Epithelial cell of esophagus (primary cell): ENCODE results near the gene ARHGEF1.

Experiments
- DNase-seq: peaks from one replicate; pipeline ENCODE4 v3.0.0; 2010; ENCODE audit warnings: low read depth
- H3K4me3 ChIP-seq: 2 replicates; pipeline ENCODE4 v1.5.1; 2011; ENCODE audit warnings: mild to moderate bottlenecking, low read length, control low read depth
- TF ChIP-seq, protein P1 (sequence below): IDR thresholded peaks from 2 replicates; pipeline ENCODE4 v1.5.1; 2011; ENCODE audit warnings: low read depth, mild to moderate bottlenecking, low read length, control low read depth, inconsistent platforms; ENCODE audit not compliant: insufficient read depth; ENCODE audit errors: missing control alignments

The ARHGEF1 gene

DNA sequence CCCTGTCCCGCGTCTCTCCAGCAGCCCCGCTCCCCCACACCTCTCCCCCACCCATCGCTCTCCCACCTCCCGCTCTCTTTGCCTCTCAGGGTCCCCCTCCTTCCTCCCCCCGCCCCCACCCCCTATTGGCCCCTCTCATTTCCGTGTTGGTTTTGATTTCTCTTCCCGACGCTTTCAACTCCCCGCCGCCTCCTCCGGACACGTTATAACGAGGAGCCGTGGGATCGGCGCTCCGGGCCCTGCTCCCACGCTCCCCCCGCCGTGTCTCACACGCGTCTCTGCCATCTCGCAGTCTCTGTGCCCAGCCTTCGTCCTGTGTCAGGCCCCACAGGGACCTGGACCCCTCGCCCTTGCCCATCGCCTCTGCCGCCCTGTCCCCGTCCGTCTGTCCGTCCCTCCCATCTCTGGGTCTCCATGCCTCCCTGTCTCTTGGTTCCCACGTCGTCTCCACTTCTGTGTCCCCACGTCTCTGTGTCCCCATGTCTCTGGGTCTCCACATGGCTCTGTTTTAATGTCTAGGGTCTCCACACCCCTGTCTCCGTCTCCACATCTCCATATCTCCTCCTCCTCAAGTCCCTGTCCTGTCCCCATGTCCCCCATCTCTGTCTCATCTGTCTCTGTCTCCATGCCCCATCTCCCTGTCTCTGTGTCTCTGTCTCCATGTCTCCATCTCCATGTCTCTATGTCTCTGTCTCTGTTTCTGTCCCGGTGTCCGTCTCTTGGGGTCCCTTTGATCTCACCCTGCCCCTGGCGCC, 32.2 kb downstream of the ARHGEF1 start:
- TF ChIP-seq, protein P1, sequence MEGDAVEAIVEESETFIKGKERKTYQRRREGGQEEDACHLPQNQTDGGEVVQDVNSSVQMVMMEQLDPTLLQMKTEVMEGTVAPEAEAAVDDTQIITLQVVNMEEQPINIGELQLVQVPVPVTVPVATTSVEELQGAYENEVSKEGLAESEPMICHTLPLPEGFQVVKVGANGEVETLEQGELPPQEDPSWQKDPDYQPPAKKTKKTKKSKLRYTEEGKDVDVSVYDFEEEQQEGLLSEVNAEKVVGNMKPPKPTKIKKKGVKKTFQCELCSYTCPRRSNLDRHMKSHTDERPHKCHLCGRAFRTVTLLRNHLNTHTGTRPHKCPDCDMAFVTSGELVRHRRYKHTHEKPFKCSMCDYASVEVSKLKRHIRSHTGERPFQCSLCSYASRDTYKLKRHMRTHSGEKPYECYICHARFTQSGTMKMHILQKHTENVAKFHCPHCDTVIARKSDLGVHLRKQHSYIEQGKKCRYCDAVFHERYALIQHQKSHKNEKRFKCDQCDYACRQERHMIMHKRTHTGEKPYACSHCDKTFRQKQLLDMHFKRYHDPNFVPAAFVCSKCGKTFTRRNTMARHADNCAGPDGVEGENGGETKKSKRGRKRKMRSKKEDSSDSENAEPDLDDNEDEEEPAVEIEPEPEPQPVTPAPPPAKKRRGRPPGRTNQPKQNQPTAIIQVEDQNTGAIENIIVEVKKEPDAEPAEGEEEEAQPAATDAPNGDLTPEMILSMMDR = no peak
- no peak for DNase-seq
- H3K4me3 ChIP-seq = no peak overlapping the region

DNA sequence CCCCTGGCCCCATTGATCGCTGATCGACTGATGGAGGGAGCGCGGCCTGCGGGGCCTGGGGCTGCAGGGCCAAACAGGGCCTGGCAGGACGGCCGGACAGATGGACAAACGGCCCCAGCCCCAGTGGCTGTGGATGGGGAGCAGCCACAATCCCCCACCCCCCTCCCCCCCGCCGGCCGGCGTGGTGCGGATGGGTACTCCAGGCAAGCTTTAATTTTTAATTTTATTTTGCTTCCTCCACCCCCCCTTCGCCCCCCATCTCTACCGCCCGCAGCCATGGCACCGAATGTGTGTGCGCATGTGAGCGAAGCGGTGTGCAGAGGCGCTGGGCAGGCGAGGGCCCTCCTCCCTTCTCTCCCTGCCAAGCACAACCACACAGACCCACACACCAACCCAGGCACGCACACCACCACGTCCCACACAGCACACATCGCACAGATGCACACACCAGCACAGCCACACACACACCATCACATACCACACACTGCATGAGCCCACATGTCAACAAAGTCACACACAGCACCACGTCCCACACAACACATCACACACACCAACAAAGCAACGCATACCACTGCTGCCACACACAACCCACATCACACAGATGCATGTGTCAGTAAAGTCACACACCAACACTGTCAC, 32.9 kb downstream of the ARHGEF1 start:
- no peak for DNase-seq
- TF ChIP-seq, protein P1 = no peak
- H3K4me3 ChIP-seq = no peak overlapping the region

DNA sequence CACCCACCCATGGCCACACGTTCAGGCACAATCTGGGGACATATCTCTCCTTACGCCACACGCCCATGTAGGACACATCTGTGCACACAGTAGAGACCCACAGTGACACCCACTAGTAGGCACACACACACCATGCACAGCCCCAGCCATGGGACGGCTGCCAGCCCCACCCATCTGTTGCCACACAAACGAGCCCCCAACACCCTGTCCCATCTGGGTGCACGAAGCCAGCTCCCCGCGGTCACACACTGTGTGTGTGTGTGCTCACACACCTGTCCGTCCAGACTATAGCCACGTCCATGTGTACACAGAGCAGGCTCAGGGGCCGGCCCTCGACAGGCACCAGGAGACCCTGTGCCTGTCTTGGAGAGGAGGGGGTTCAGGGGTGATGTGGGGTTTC, 34.7 kb downstream of the ARHGEF1 start:
- no peak overlapping the region for H3K4me3 ChIP-seq
- TF ChIP-seq, protein P1 = no peak
- DNase-seq = no peak

DNA sequence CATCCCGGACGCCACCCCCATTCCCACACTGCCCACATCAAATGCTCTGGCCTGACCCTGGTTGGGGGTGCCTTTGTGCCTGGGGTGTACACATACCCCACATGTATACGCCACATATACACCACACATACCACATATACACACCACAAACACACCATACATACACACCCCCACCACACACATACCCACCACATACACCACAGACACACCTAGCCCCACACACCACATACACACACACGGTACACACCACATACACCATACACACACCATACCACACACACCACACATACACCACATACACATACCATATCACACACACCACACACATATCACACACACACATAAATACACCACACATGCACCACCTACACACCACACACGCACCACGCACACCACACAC, 35.1 kb downstream of the ARHGEF1 start:
- TF ChIP-seq, protein P1 = no peak
- H3K4me3 ChIP-seq = no peak overlapping the region
- no peak for DNase-seq

DNA sequence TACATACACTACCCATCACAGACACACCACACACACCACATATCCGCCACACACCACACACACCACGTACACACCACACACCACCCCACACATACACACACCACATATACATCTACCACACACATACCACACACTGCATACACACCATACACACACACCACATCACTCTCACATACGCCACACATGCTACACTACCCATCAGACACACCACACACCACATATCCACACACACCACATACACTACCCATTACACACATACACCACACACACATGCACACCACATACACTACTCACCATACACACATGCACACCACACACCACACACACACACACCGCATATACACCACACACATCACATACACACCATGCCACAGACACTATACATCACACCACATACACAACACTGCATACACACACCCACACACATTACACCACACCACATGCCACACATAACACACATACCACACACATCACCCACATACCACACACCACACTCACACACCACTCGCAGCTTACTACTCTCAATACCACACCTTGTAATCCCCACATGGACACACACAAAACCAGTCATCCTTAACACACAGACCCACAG, 35.8 kb downstream of the ARHGEF1 start:
- no peak for DNase-seq
- no peak overlapping the region for H3K4me3 ChIP-seq
- TF ChIP-seq, protein P1 = no peak

DNA sequence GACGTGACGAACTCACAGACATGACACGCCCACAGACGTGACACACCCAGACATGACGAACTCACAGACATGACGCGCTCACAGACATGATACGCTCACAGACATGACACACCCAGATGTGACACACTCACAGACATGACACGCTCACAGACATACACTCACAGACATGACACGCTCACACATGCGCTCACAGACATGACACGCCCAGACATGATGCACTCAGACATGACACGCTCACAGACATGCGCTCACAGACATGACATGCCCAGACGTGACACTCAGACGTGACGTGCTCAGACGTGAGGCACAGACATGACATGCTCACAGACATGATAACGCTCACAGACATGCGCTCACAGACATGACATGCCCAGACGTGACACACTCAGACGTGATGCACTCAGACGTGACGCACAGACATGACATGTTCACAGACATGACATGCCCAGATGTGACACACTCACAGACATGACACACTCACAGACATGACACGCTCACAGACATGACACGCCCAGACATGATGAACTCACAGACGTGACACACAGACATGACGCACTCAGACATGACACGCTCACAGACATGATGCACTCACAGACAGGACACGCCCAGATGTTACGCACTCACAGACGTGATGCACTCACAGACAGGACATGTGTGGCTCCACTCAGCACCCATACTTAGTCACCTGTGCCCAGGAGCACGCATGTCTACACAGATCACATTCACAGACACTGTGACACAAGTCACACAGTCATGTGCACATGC, 37.1 kb downstream of the ARHGEF1 start:
- peak; percentile 59 for DNase-seq
- TF ChIP-seq, protein P1 = no peak
- no peak overlapping the region for H3K4me3 ChIP-seq
